Activated B cell treated with CpG ODN at 0.5 μM for 24 hours (primary cell): ENCODE results near the gene SLC8A2. TPM values are rescaled to one million over a fixed set of nuclear protein-coding genes. Genes with fewer than 3 reads are reported as not detected.

Experiments used
- ATAC-seq: fragments of 200-7000 bp; cut with Tn5 transposase; one replicate; pipeline ENCODE4 v1.10.0; 2021; ENCODE audit warnings: low read depth, mild to moderate bottlenecking, moderate library complexity
- CTCF ChIA-PET: fragments of 350-600 bp; sonication (Branson Sonifier 250); formaldehyde crosslinking; loops from one replicate; lab custom pipeline; 2021; ENCODE audit warnings: antibody characterized with exemption; lab: Charles Lee
- POLR2A ChIA-PET: fragments of 350-600 bp; sonication (Branson Sonifier 250); formaldehyde crosslinking; loops from one replicate; lab custom pipeline; 2021; ENCODE audit warnings: antibody characterized with exemption; lab: Charles Lee
- DNase-seq: peaks from one replicate; pipeline ENCODE4 v3.0.0; 2022
- H3K27ac Mint-ChIP-seq: one replicate; pipeline ENCODE4 v1.8.0; 2020; ENCODE audit warnings: mixed read lengths
- H3K27me3 Mint-ChIP-seq: one replicate; pipeline ENCODE4 v1.8.0; 2021; ENCODE audit warnings: mixed read lengths
- H3K36me3 Mint-ChIP-seq: one replicate; pipeline ENCODE4 v1.8.0; 2021; ENCODE audit warnings: low read depth, mixed read lengths
- H3K4me1 Mint-ChIP-seq: one replicate; pipeline ENCODE4 v1.8.0; 2021; ENCODE audit warnings: mixed read lengths
- H3K4me3 Mint-ChIP-seq: one replicate; pipeline ENCODE4 v1.8.0; 2020; ENCODE audit warnings: mild to moderate bottlenecking, mixed read lengths
- H3K9me3 Mint-ChIP-seq: one replicate; pipeline ENCODE4 v1.8.0; 2020; ENCODE audit warnings: mixed read lengths
- intact Hi-C: fragments of 100-400 bp; cut with micrococcal nuclease; formaldehyde crosslinking; loops from one replicate; pipeline ENCODE4 v1.15.1; 2024
- total RNA-seq: library from RNA; stranded (reverse); gene quantifications from 2 replicates; pipeline ENCODE4 v1.2.3, GENCODE V29; 2022
- TF ChIP-seq, protein P1 (sequence below): fragments of 200-600 bp; IDR thresholded peaks from one replicate; pipeline ENCODE4 v1.8.0; 2022; ENCODE audit warnings: antibody characterized with exemption, mild to moderate bottlenecking

Gene SLC8A2
- total RNA-seq, 1 donor from 2014 or later: not detected

DNA sequence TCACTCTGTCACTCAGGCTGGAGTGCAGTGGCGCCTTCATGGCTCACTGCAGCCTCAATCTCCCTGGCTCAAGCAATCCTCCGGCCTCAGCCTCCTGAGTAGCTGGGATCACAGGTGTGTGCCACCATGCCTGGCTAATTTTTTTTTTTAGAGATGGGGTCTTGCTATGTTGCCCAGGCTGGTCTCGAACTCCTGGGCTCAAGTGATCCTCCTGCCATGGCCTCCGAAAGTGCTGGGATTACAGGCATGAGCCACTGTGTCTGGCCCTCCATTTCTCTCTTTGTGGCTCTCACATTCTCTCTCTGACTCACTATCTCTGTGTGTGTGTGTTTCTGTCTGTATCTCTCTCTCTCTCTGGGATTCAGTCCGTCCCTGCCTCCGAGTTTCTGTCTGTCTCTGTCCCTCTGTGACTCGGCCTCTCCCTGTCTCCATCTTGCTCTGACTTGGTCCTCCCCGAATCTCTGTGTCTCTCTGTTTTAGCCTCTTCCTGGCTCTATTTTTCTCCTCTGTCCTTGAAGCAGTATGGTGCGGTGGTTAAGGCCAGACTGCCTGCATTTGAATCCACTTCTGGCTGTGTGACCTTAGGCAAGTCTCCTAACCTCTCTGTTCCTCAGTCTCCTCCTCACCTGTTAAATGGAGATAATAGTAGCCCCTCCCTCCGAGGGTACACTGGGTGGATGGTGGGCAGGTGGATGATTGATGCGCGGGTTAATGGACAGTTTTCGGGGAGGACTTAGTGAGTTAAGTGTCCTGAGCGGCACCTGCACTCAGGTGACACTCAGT is 63.3 kb downstream of the SLC8A2 start:
- no peak overlapping the region for H3K27ac Mint-ChIP-seq
- no peak for DNase-seq

DNA sequence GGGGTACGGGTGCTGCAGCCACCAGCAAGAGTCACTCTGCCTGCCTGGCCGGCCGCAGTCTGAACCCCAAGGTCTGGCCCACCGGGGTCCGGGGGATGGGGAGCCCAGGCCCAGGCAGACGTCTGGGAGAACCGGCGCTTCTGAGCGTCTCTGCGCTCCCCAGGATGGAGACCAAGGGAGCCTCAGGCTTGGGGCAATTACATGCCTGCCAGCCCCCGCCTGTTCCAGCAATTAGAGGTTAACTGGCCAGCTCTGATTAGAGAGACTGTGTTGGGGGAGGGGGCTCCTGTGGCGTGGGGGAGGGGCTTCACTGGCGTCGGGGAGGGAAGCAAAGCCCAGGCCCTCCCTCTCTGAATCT is 64.3 kb downstream of the SLC8A2 start:
- POLR2A ChIA-PET: no interaction called here
- Mint-ChIP-seq H3K4me3 (no peak overlapping the region), H3K27me3 (peaks cover 45% of the 10 kb centered on the region), H3K9me3 (no peaks in the 10 kb centered on the region), H3K4me1 (no peaks in the 10 kb centered on the region), H3K27ac (no peak overlapping the region), H3K36me3 (no peaks in the 10 kb centered on the region)
- ATAC-seq: no peak
- intact Hi-C loops: no loop called here
- CTCF ChIA-PET: no interaction called here
- TF ChIP-seq, protein P1, sequence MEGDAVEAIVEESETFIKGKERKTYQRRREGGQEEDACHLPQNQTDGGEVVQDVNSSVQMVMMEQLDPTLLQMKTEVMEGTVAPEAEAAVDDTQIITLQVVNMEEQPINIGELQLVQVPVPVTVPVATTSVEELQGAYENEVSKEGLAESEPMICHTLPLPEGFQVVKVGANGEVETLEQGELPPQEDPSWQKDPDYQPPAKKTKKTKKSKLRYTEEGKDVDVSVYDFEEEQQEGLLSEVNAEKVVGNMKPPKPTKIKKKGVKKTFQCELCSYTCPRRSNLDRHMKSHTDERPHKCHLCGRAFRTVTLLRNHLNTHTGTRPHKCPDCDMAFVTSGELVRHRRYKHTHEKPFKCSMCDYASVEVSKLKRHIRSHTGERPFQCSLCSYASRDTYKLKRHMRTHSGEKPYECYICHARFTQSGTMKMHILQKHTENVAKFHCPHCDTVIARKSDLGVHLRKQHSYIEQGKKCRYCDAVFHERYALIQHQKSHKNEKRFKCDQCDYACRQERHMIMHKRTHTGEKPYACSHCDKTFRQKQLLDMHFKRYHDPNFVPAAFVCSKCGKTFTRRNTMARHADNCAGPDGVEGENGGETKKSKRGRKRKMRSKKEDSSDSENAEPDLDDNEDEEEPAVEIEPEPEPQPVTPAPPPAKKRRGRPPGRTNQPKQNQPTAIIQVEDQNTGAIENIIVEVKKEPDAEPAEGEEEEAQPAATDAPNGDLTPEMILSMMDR: no peak
- no peak for DNase-seq

More for the DNA sequence above, 63.3 kb downstream of the SLC8A2 start:
- peaks cover 48% of the 10 kb centered on the region for H3K27me3 Mint-ChIP-seq
- no peak for ATAC-seq
- ChIA-PET POLR2A (no interaction called here), CTCF (no interaction called here)
- intact Hi-C loops: no loop called here
- no peak overlapping the region for H3K4me3 Mint-ChIP-seq
- TF ChIP-seq, protein P1: no peak
- H3K4me1 Mint-ChIP-seq: no peaks in the 10 kb centered on the region
- no peaks in the 10 kb centered on the region for H3K36me3 Mint-ChIP-seq
- H3K9me3 Mint-ChIP-seq: no peaks in the 10 kb centered on the region

DNA sequence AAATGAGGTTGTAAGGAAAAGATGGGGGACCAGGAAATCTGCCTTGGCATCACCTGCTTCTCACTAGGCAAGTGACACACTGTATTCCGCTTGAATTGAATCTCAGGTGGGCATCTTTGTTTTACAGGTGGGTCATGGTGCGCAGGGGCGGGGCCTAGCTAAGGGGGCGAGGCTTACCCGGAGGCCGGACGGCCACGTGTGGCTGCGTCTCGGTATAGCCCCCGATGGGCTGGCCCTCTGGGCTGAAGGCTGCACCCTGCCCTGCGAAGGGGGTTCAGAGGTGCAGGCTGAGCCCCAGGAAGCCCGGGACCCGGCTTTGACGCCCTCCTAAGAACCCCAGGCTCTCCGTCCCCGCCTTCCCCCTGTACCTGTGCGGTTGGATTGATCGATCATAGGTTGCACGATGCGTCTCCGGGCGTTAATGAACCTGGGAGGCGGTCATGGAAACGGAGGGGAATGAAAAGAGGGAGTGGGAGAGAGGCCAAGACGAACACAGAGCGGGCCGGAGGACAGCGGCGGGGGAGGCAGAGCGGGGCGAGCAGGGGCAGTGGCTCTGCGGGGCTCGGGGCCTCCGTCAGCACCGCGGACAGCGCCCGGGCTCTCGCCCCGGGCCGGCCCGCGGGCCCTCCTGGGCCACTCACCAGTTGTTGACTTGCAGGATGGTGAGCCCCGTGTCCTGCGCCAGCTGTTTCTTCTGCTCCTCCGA is 64.8 kb downstream of the SLC8A2 start:
- Mint-ChIP-seq H3K4me3 (no peak overlapping the region), H3K9me3 (no peaks in the 10 kb centered on the region), H3K27ac (no peak overlapping the region), H3K4me1 (no peaks in the 10 kb centered on the region), H3K36me3 (no peaks in the 10 kb centered on the region), H3K27me3 (peaks cover 45% of the 10 kb centered on the region)
- DNase-seq (no peak), ATAC-seq (no peak)
- intact Hi-C loops: no loop called here
- POLR2A ChIA-PET: interaction anchor here (0.5 to 0.7 kb wide), 2 partner anchors 99 to 101 kb away, joined by 3 to 7 read pairs; no protein-coding TSS in a partner anchor
- CTCF ChIA-PET: no interaction called here
- TF ChIP-seq, protein P1: no peak

DNA sequence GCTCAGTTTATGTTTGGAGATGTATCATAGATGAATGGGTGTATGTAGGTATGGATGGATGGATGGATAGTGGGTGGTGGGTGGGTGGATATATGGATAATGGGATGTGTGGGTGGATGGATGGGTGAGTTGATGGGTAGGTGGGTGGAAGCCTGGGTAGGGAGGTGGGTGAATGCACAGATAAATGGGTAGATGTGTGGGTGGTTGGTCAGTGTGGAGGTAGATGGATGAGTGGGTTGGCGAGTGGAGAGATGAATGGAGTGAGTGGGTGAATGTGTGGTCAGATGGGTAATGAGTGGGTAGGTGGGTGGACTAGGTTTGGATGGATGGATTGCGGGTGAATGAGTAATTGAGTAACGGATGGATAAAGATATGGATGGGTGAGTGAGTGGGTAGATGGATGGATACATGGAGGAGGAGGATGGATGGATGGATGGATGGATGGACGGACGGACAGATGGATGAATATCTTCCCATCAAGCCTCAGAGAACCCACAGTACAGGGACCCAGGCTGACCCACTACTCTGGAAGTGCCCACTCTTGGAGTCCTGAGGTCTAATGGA is 65.8 kb downstream of the SLC8A2 start:
- DNase-seq: no peak
- intact Hi-C loops: no loop called here
- Mint-ChIP-seq H3K4me3 (no peak overlapping the region), H3K9me3 (no peaks in the 10 kb centered on the region), H3K36me3 (no peaks in the 10 kb centered on the region), H3K4me1 (no peaks in the 10 kb centered on the region), H3K27ac (no peak overlapping the region), H3K27me3 (peaks cover 45% of the 10 kb centered on the region)
- ATAC-seq: no peak
- TF ChIP-seq, protein P1: no peak
- ChIA-PET POLR2A (interaction anchor here (0.7 kb wide), 1 partner anchor 91 kb away, joined by 3 read pairs; no protein-coding TSS in a partner anchor), CTCF (no interaction called here)

DNA sequence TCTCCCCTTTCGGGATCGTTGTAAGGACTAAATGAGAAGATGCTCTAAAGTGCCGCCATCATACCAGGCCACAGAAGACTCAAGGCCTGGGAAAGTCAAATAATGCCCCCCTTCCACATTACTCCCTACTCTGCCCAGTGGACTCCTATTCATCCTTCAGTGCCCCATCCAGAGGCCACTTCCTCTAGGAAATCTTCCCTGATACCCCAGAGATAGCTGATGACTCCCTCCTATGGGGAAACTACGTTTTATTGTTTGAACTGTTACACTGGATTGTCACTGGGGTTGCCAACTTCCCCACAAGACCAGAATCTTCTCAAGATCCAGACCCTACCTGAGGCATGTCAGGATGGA is 66.5 kb downstream of the SLC8A2 start:
- POLR2A ChIA-PET: interaction anchor here (0.7 kb wide), 1 partner anchor 90 kb away, joined by 3 read pairs; no protein-coding TSS in a partner anchor
- CTCF ChIA-PET: no interaction called here
- Mint-ChIP-seq H3K27me3 (peaks cover 45% of the 10 kb centered on the region), H3K36me3 (no peaks in the 10 kb centered on the region), H3K27ac (no peak overlapping the region), H3K4me1 (no peaks in the 10 kb centered on the region), H3K9me3 (no peaks in the 10 kb centered on the region), H3K4me3 (no peak overlapping the region)
- TF ChIP-seq, protein P1: no peak
- ATAC-seq (no peak), DNase-seq (no peak)
- intact Hi-C loops: no loop called here
